ENCODE measurements around the gene CLIP2.

The CLIP2 gene

DNA sequence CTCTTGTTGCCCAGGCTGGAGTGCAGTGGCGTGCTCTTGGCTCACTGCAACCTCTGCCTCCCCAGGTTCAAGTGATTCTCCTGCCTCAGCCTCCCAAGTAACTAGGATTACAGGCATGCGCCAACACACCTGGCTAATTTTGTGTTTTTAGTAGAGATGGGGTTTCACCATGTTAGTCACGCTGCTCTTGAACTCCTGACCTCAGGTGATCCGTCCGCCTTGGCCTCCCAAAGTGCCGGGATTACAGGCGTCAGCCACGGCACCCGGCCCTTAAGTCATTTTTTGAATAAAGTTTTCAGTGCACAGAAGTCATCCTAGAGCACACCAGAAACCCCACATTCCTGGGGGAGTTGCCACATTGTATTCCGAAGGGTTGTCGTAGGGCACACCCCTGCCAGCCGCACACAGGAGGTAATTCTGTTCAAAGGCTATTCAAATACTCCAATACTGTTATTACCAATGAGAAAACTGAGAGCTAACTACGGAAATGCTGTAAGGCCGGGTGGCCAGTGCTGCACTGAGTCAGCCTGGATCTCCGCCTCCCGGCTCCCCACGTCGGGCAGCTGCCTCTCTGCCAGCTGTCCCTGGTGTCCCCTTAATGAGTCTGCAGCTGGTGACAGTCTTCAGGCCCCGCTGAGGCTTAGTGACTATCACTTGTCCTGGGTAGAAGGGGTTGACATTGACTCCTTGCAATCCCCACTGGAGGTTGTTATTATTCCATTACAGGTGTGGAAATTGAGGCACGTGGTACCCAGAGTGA lies 26.4 kb upstream of the CLIP2 start:
- TF ChIP-seq, protein P1, sequence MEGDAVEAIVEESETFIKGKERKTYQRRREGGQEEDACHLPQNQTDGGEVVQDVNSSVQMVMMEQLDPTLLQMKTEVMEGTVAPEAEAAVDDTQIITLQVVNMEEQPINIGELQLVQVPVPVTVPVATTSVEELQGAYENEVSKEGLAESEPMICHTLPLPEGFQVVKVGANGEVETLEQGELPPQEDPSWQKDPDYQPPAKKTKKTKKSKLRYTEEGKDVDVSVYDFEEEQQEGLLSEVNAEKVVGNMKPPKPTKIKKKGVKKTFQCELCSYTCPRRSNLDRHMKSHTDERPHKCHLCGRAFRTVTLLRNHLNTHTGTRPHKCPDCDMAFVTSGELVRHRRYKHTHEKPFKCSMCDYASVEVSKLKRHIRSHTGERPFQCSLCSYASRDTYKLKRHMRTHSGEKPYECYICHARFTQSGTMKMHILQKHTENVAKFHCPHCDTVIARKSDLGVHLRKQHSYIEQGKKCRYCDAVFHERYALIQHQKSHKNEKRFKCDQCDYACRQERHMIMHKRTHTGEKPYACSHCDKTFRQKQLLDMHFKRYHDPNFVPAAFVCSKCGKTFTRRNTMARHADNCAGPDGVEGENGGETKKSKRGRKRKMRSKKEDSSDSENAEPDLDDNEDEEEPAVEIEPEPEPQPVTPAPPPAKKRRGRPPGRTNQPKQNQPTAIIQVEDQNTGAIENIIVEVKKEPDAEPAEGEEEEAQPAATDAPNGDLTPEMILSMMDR (IDR thresholded peaks at IDR 0.05; ENCODE audit: low read depth, low read length, missing control alignments), result no peak
- no peak overlapping the region for H3K4me3 ChIP-seq (replicated peaks; ENCODE audit: low read depth, low read length)
- DNase-seq (ENCODE audit: extremely low read depth, low read depth), result no peak

- no peak overlapping the region for H3K4me3 ChIP-seq (replicated peaks; ENCODE audit: low read depth, low read length)
- no peak for DNase-seq (ENCODE audit: extremely low read depth, low read depth)
- TF ChIP-seq, protein P1 (IDR thresholded peaks at IDR 0.05; ENCODE audit: low read depth, low read length, missing control alignments), result no peak
These were observed 25.6 kb upstream of the CLIP2 start for GRCh38 chr7:74263399-74264120.

DNA sequence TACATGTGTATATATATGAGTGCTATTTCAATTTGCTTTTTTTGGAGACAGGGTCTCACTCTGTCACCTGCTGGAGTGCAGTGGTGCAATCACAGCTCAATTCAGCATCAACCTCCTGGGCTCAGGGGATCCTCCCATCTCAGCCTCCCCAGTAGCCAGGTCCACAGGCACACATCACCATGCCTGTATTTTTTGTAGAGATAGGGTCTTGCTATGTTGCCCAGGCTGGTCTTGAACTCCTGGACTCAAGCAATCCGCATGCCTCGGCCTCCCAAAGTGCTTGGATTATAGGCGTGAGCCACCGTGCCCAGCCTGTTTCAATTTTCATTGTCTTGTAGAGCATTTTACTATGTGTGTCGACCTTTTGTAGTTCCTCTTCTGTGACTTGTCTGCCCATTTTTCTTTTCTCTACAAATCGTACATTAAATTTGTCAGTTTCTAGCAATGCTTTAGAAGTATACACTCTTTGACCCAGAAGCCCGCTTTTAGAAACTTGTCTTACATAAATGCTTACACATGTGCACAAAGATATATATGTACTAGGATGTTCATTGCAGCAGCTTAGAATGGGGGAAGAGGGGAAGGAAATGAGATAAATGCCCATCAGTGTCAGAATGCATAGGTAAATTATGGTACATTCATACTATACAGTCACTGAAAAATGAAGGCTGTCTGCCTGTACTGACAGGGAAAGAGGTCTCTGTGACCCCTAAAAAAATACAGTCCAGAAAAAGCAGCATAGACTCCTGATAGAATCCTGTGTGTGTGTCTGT lies 22.8 kb upstream of the CLIP2 start:
- TF ChIP-seq, protein P1 (IDR thresholded peaks at IDR 0.05; ENCODE audit: low read depth, low read length, missing control alignments), result no peak
- H3K4me3 ChIP-seq (replicated peaks; ENCODE audit: low read depth, low read length), result no peak overlapping the region
- DNase-seq (ENCODE audit: extremely low read depth, low read depth), result no peak

DNA sequence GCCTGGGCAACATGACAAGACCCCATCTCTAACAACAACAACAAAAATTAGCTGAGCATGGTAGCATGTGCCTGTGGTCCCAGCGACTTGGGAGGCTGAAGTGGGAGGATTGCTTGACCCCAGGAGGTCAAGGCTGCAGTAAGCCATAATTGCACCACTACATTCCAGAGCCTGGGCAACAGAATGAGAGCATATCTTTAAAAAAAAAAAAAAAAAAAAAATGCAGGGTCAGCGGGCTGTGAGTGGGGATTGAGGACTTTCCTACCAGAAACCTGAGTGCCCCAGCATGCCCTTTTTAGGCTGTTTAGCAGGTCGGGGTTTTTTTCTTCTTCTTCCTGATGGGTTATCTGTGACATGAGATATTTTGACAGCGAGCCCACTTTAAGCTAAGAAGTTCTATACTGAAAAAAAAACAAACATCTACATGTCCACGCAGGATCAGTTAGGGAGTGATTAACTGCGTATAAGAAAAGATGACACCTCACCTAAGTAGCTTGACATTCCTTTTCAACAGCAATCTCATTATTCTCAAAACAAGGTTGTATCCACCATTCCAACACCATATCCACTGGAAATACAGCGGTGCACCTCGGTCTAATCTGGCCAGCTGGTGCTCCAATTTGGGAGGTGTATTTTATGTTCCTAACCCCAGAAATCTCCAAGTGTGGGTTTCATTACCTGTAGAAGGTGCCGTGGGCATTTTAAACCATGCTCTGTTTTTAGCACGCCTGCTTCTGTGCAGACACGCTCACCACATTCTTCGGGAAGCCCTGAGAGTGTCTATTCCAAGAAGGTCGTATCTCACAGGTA lies 21.2 kb upstream of the CLIP2 start:
- H3K4me3 ChIP-seq (replicated peaks; ENCODE audit: low read depth, low read length), result no peak overlapping the region
- no peak for DNase-seq (ENCODE audit: extremely low read depth, low read depth)

GRCh38 chr7:74269757-74270277 lies 19.4 kb upstream of the CLIP2 start:
- TF ChIP-seq, protein P1 (IDR thresholded peaks at IDR 0.05; ENCODE audit: low read depth, low read length, missing control alignments), result no peak
- DNase-seq (ENCODE audit: extremely low read depth, low read depth), result no peak
- peak overlapping the region; percentile 33 for H3K4me3 ChIP-seq (replicated peaks; ENCODE audit: low read depth, low read length)

More for the DNA sequence above, 21.2 kb upstream of the CLIP2 start:
- TF ChIP-seq, protein P1 (IDR thresholded peaks at IDR 0.05; ENCODE audit: low read depth, low read length, missing control alignments), result no peak

GRCh38 chr7:74271742-74272141 lies 17.5 kb upstream of the CLIP2 start:
- H3K4me3 ChIP-seq (replicated peaks; ENCODE audit: low read depth, low read length), result no peak overlapping the region
- DNase-seq (ENCODE audit: extremely low read depth, low read depth), result no peak
- TF ChIP-seq, protein P1 (IDR thresholded peaks at IDR 0.05; ENCODE audit: low read depth, low read length, missing control alignments), result no peak
